ENCODE data around the gene GALNT16.

Gene GALNT16

DNA sequence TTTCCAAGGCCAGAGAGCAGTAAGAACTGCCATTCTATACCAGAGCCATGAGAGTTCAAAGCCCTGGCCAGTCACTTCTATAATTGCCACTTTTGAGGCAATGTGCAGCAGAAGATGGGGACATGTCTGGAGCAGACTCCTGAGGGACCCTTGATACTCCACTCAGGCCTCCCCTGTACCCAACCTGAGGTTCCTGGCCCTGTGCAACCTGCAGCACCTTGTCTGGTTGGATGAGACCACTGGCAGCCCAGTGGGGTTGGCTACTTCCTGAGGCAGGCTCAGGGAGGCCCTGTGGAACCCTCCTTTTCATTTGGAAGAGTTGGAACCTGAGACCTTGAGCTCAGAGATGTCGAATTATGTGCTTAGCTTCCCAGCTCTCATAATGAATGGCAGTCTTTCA, 54.4 kb downstream of the GALNT16 start:
- H4K20me1 ChIP-seq (ENCODE audit: insufficient read depth): no peaks in the 10 kb centered on the region
- H3K4me2 ChIP-seq: no peak overlapping the region
- TF ChIP-seq, protein P1, sequence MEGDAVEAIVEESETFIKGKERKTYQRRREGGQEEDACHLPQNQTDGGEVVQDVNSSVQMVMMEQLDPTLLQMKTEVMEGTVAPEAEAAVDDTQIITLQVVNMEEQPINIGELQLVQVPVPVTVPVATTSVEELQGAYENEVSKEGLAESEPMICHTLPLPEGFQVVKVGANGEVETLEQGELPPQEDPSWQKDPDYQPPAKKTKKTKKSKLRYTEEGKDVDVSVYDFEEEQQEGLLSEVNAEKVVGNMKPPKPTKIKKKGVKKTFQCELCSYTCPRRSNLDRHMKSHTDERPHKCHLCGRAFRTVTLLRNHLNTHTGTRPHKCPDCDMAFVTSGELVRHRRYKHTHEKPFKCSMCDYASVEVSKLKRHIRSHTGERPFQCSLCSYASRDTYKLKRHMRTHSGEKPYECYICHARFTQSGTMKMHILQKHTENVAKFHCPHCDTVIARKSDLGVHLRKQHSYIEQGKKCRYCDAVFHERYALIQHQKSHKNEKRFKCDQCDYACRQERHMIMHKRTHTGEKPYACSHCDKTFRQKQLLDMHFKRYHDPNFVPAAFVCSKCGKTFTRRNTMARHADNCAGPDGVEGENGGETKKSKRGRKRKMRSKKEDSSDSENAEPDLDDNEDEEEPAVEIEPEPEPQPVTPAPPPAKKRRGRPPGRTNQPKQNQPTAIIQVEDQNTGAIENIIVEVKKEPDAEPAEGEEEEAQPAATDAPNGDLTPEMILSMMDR (conservative IDR thresholded peaks at IDR 0.05; ENCODE audit: low read depth, low read length): no peak
- no peaks in the 10 kb centered on the region for H3K36me3 ChIP-seq (ENCODE audit: insufficient read depth)
- H3K27ac ChIP-seq: no peak overlapping the region
- no peak overlapping the region for H3K9ac ChIP-seq
- H3K79me2 ChIP-seq (ENCODE audit: insufficient read depth, low read depth): no peaks in the 10 kb centered on the region
- no peaks in the 10 kb centered on the region for H3K27me3 ChIP-seq (ENCODE audit: insufficient read depth, low read depth)
- H3K4me3 ChIP-seq (IDR thresholded peaks at IDR 0.05; ENCODE audit: insufficient read depth, low read depth, low read length): no peak overlapping the region
- H3K4me1 ChIP-seq (ENCODE audit: low read depth, poor library complexity, severe bottlenecking): no peaks in the 10 kb centered on the region
- no peak overlapping the region for H2AFZ ChIP-seq (ENCODE audit: low read depth)

DNA sequence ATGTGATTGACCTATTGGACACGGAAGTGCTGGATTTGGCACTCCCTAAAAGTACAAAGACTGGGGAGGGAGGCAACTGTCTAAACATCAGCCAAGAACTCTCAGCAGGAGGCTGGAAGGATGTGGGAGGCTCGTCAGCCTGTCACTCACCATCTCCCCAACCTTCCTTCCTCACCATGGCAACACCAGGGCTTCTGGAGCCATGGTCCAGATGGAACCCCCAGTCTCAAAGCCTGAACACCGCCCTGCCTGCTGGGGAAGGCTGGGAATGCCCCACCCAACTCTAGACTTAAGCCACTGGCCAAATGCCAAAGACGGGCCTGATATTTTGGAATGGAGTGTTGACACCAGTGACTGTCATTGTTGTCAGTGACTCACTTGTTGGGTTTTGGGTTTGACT, 55.3 kb downstream of the GALNT16 start:
- Histone ChIP-seq H3K36me3 (ENCODE audit: insufficient read depth) (no peaks in the 10 kb centered on the region), H3K9ac (no peak overlapping the region), H4K20me1 (ENCODE audit: insufficient read depth) (no peaks in the 10 kb centered on the region), H3K4me1 (ENCODE audit: low read depth, poor library complexity, severe bottlenecking) (no peaks in the 10 kb centered on the region), H2AFZ (ENCODE audit: low read depth) (no peak overlapping the region), H3K27me3 (ENCODE audit: insufficient read depth, low read depth) (no peaks in the 10 kb centered on the region), H3K27ac (no peak overlapping the region), H3K79me2 (ENCODE audit: insufficient read depth, low read depth) (no peaks in the 10 kb centered on the region), H3K4me3 (IDR thresholded peaks at IDR 0.05; ENCODE audit: insufficient read depth, low read depth, low read length) (no peak overlapping the region), H3K4me2 (no peak overlapping the region)
- TF ChIP-seq, protein P1 (conservative IDR thresholded peaks at IDR 0.05; ENCODE audit: low read depth, low read length): no peak

DNA sequence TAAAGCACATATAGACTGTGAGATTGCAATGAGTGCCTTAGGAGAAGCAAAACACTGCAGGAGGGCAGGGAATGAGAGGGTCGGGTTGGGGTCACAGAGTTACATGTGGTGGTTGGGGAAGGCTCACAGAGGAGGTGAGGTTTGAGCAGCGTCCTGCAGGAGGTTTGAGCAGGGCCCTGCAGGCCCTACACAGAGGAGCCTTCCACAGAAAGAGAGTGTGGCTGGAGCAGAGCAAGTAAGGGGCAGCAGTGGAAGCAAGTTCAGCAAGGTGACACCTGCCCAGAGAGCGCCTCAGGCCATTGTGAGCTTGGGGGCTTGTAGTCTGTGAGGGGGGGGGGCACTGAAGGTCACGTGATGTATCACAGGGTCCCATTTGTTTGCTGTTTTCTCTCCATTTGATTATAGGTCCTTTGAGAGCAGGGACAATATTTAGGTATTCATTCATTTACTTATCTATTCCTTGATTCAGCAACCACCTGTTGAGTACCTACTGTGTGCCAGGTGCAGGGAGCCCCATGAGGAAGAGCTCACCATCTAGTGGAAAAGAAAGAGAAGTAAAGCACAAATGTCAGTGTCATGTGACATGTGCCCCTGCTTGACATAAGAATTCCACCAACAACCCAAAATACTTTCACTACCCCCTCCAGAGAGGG, 56.6 kb downstream of the GALNT16 start:
- no peaks in the 10 kb centered on the region for H4K20me1 ChIP-seq (ENCODE audit: insufficient read depth)
- H3K36me3 ChIP-seq (ENCODE audit: insufficient read depth): no peaks in the 10 kb centered on the region
- no peaks in the 10 kb centered on the region for H3K79me2 ChIP-seq (ENCODE audit: insufficient read depth, low read depth)
- no peak overlapping the region for H3K4me3 ChIP-seq (IDR thresholded peaks at IDR 0.05; ENCODE audit: insufficient read depth, low read depth, low read length)
- H3K4me2 ChIP-seq: no peak overlapping the region
- no peaks in the 10 kb centered on the region for H3K4me1 ChIP-seq (ENCODE audit: low read depth, poor library complexity, severe bottlenecking)
- no peaks in the 10 kb centered on the region for H3K27me3 ChIP-seq (ENCODE audit: insufficient read depth, low read depth)
- H3K27ac ChIP-seq: no peak overlapping the region
- TF ChIP-seq, protein P1 (conservative IDR thresholded peaks at IDR 0.05; ENCODE audit: low read depth, low read length): no peak
- no peak overlapping the region for H2AFZ ChIP-seq (ENCODE audit: low read depth)
- no peak overlapping the region for H3K9ac ChIP-seq

GRCh38 chr14:69317102-69317755, 57.3 kb downstream of the GALNT16 start:
- Histone ChIP-seq H3K27ac (no peak overlapping the region), H3K27me3 (ENCODE audit: insufficient read depth, low read depth) (no peaks in the 10 kb centered on the region), H3K4me2 (no peak overlapping the region), H3K79me2 (ENCODE audit: insufficient read depth, low read depth) (no peaks in the 10 kb centered on the region), H4K20me1 (ENCODE audit: insufficient read depth) (no peaks in the 10 kb centered on the region), H2AFZ (ENCODE audit: low read depth) (no peak overlapping the region), H3K9ac (no peak overlapping the region), H3K36me3 (ENCODE audit: insufficient read depth) (no peaks in the 10 kb centered on the region), H3K4me1 (ENCODE audit: low read depth, poor library complexity, severe bottlenecking) (no peaks in the 10 kb centered on the region), H3K4me3 (IDR thresholded peaks at IDR 0.05; ENCODE audit: insufficient read depth, low read depth, low read length) (no peak overlapping the region)
- TF ChIP-seq, protein P1 (conservative IDR thresholded peaks at IDR 0.05; ENCODE audit: low read depth, low read length): no peak
